Keratinocyte (primary cell): ENCODE data around the gene CNIH1. TPM values are rescaled to one million over a fixed set of nuclear protein-coding genes. Genes with fewer than 3 reads are reported as not detected.

ENCODE experiments used
- DNase-seq: peaks from one replicate; pipeline ENCODE4 v3.0.0-alpha.2; 2011; ENCODE audit warnings: low read depth, missing footprints, low spot score
- FAIRE-seq: peaks from 2 replicates; lab custom pipeline; 2011; peaks lifted over from hg19 to GRCh38; lab: Jason Lieb, UNC
- H2AFZ ChIP-seq: 2 replicates; pipeline ENCODE4 v1.6.0; 2012; ENCODE audit warnings: low read length, control low read depth, inconsistent platforms; ENCODE audit not compliant: control insufficient read depth
- H3K27ac ChIP-seq: 2 replicates; pipeline ENCODE4 v1.5.1; 2011; ENCODE audit warnings: low read length; ENCODE audit not compliant: control insufficient read depth, insufficient read depth
- H3K27me3 ChIP-seq: 3 replicates; pipeline ENCODE4 v1.6.0; 2011; ENCODE audit warnings: low read length; ENCODE audit not compliant: control insufficient read depth, insufficient read depth; ENCODE audit errors: extremely low read depth
- H3K36me3 ChIP-seq, 2 experiments: 2 replicates in 1 of 2; 3 replicates in 1 of 2; pipeline ENCODE4 v1.5.1; 2011; ENCODE audit warnings: low read length in 2 of 2, mild to moderate bottlenecking in 1 of 2; ENCODE audit not compliant: control insufficient read depth in 2 of 2, insufficient read depth in 2 of 2; ENCODE audit errors: extremely low read depth in 1 of 2
- H3K4me1 ChIP-seq: 3 replicates; pipeline ENCODE4 v1.5.1; 2011; ENCODE audit warnings: low read length; ENCODE audit not compliant: control insufficient read depth, insufficient read depth; ENCODE audit errors: extremely low read depth
- H3K4me2 ChIP-seq: 3 replicates; pipeline ENCODE4 v1.6.0; 2011; ENCODE audit warnings: low read depth, low read length; ENCODE audit not compliant: control insufficient read depth, insufficient read depth; ENCODE audit errors: extremely low read depth
- H3K4me3 ChIP-seq, 3 experiments: fragments of 200-600 bp in 1 of 3; sonication (generic) in 1 of 3; 2 replicates in 2 of 3; 3 replicates in 1 of 3; pipeline ENCODE4 v1.5.1; 2011 to 2016; ENCODE audit warnings: low read length in 3 of 3, mild to moderate bottlenecking in 3 of 3, control low read depth in 2 of 3, inconsistent platforms in 1 of 3, low read depth in 1 of 3, mixed read lengths in 1 of 3, mixed run types in 1 of 3, moderate library complexity in 1 of 3; ENCODE audit not compliant: control insufficient read depth in 2 of 3, insufficient read depth in 2 of 3; ENCODE audit errors: extremely low read depth in 1 of 3
- H3K79me2 ChIP-seq: 2 replicates; pipeline ENCODE4 v1.6.0; 2012; ENCODE audit warnings: low read length; ENCODE audit not compliant: control insufficient read depth, insufficient read depth
- H3K9ac ChIP-seq: 3 replicates; pipeline ENCODE4 v1.6.0; 2011; ENCODE audit warnings: low read length; ENCODE audit not compliant: control insufficient read depth, insufficient read depth; ENCODE audit errors: extremely low read depth
- H3K9me1 ChIP-seq: 3 replicates; pipeline ENCODE4 v1.6.0; 2011; ENCODE audit warnings: low read length; ENCODE audit not compliant: control insufficient read depth, insufficient read depth; ENCODE audit errors: extremely low read depth
- H3K9me3 ChIP-seq: 2 replicates; pipeline ENCODE4 v1.5.1; 2012; ENCODE audit warnings: low read depth, low read length; ENCODE audit not compliant: control insufficient read depth
- H4K20me1 ChIP-seq: 3 replicates; pipeline ENCODE4 v1.6.0; 2011; ENCODE audit warnings: low read length; ENCODE audit not compliant: control insufficient read depth, insufficient read depth; ENCODE audit errors: extremely low read depth
- EZH2 ChIP-seq: IDR thresholded peaks from one replicate; pipeline ENCODE4 v1.6.1; 2012; ENCODE audit warnings: inconsistent platforms, mild to moderate bottlenecking, low read length, moderate library complexity
- dilution Hi-C: fragments of 300-500 bp; cut with MboI; formaldehyde crosslinking; loops from one replicate; pipeline ENCODE4 v1.7.0; 2020; ENCODE audit warnings: low sequenced_read_pairs; ENCODE audit not compliant: extremely low pct_ligation_motif_present
- polyA plus RNA-seq, 5 experiments: library from polyadenylated mRNA; depleted of rRNA in 3 of 5; stranded (reverse) in 3 of 5; stranded (forward) in 1 of 5; unstranded in 1 of 5; fragments of >200 nt; gene quantifications; 1 replicate in 1 of 5; 2 replicates in 3 of 5; 3 replicates in 1 of 5; pipeline versions ENCODE4 v1.2.1 to v1.2.3, GENCODE V29; 2011 to 2012; ENCODE audit warnings: missing spikeins in 2 of 5, low read depth in 1 of 5, low replicate concordance in 1 of 5
- TF ChIP-seq, protein P1 (sequence below), 3 experiments: IDR thresholded peaks in 1 of 3; conservative IDR thresholded peaks in 1 of 3; optimal IDR thresholded peaks in 1 of 3; 2 replicates in 2 of 3; 3 replicates in 1 of 3; pipeline versions ENCODE3 to v1.5.1; 2011; ENCODE audit warnings: low read length in 3 of 3, mild to moderate bottlenecking in 3 of 3, moderate library complexity in 2 of 3, control low read depth in 1 of 3, inconsistent platforms in 1 of 3; ENCODE audit not compliant: insufficient read depth in 2 of 3; ENCODE audit errors: extremely low read depth in 1 of 3

CNIH1 gene
- polyA plus RNA-seq, 1 donor (not counting 4 experiments of a cell fraction or from before 2014, with no cell fraction given): 322 TPM

DNA sequence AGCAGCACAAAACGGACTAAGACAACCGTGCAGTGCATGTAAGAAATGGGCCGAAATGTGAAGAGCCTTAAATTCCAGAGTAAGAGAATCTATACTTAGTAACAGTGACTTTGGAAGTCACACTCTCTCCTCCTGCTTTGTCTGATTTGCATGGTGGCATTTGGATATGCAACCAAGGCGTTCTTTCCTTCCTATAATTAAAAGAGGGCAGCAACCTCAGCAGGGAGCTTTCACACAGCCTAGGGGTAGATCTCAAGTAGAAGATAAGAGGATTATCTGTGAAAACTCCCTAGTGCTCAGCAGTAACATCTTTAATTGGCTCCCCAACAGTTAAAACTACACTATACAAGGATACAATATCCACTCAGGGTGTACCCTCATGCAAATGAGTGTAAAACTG, 31.1 kb upstream of the CNIH1 start:
- Histone ChIP-seq H3K9ac (no peak overlapping the region), H3K27me3 (no peaks in the 10 kb centered on the region), H3K27ac (no peak overlapping the region), H3K4me3 (no peak overlapping the region), H3K9me1 (no peaks in the 10 kb centered on the region), H2AFZ (no peak overlapping the region), H4K20me1 (no peaks in the 10 kb centered on the region), H3K9me3 (no peaks in the 10 kb centered on the region), H3K79me2 (no peaks in the 10 kb centered on the region), H3K4me2 (no peak overlapping the region), H3K4me1 (no peaks in the 10 kb centered on the region), H3K36me3 (peaks cover 2 to 11% of the 10 kb centered on the region in 2 experiments)
- DNase-seq (no peak), FAIRE-seq (no peak)
- dilution Hi-C loops: no loop called here
- no peak for TF ChIP-seq EZH2
- TF ChIP-seq, protein P1, sequence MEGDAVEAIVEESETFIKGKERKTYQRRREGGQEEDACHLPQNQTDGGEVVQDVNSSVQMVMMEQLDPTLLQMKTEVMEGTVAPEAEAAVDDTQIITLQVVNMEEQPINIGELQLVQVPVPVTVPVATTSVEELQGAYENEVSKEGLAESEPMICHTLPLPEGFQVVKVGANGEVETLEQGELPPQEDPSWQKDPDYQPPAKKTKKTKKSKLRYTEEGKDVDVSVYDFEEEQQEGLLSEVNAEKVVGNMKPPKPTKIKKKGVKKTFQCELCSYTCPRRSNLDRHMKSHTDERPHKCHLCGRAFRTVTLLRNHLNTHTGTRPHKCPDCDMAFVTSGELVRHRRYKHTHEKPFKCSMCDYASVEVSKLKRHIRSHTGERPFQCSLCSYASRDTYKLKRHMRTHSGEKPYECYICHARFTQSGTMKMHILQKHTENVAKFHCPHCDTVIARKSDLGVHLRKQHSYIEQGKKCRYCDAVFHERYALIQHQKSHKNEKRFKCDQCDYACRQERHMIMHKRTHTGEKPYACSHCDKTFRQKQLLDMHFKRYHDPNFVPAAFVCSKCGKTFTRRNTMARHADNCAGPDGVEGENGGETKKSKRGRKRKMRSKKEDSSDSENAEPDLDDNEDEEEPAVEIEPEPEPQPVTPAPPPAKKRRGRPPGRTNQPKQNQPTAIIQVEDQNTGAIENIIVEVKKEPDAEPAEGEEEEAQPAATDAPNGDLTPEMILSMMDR (optimal IDR thresholded peaks at IDR 0.05 in 1 of 3, IDR thresholded peaks at IDR 0.05 in 1 of 3, conservative IDR thresholded peaks at IDR 0.05 in 1 of 3; ENCODE audit: extremely low read depth in 1 of 3, insufficient read depth in 2 of 3, low read length in 3 of 3): no peak

DNA sequence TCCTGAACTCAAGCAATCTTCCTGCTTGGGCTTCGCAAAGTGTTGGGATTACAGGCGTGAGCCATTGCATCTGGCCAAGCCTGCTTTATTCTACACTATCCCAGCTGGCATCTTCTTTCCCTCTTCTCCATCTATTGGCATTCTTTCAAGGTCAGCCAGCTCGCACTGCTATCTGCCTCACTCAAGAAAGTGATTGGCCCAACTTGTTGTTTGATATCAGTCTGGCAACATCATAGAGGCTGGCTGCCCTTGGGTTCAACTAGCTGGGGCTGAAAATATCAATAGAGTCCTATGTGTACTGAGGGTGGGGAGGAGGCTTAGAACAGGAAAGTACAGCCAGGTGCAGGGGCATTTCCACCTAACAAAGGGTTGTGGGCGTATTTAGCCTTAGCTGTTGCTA, 30.5 kb upstream of the CNIH1 start:
- Histone ChIP-seq H3K9me1 (no peaks in the 10 kb centered on the region), H3K27me3 (no peaks in the 10 kb centered on the region), H3K4me1 (no peaks in the 10 kb centered on the region), H3K9ac (no peak overlapping the region), H3K9me3 (no peaks in the 10 kb centered on the region), H4K20me1 (no peaks in the 10 kb centered on the region), H3K4me2 (no peak overlapping the region), H3K27ac (no peak overlapping the region), H3K79me2 (no peaks in the 10 kb centered on the region), H2AFZ (no peak overlapping the region), H3K4me3 (no peak overlapping the region), H3K36me3 (peaks cover 2 to 8% of the 10 kb centered on the region in 2 experiments)
- no peak for FAIRE-seq
- dilution Hi-C loops: no loop called here
- no peak for DNase-seq
- TF ChIP-seq EZH2: no peak
- TF ChIP-seq, protein P1 (optimal IDR thresholded peaks at IDR 0.05 in 1 of 3, IDR thresholded peaks at IDR 0.05 in 1 of 3, conservative IDR thresholded peaks at IDR 0.05 in 1 of 3; ENCODE audit: extremely low read depth in 1 of 3, insufficient read depth in 2 of 3, low read length in 3 of 3): no peak
